ENCODE data around the gene MYNN.

- TF ChIP-seq CTCF (conservative IDR thresholded peaks at IDR 0.05; ENCODE audit: low read depth, low read length) (no peak), EZH2 (IDR thresholded peaks at IDR 0.05; ENCODE audit: low read length, unreplicated experiment) (no peak)
These were observed 38.6 kb downstream of the MYNN start for GRCh38 chr3:169811631-169812331.
